WTC11 (cell line): ENCODE results near the gene CPVL.

Experiments used
- ATF3 ChIP-seq: sonication (generic); formaldehyde crosslinking; conservative IDR thresholded peaks from 2 replicates; pipeline ENCODE4 v1.8.1; 2022; ENCODE audit warnings: mild to moderate bottlenecking, missing genetic modification reagents
- CBFB ChIP-seq: sonication (generic); formaldehyde crosslinking; IDR thresholded peaks from 2 replicates; pipeline ENCODE4 v1.8.1; 2022; ENCODE audit warnings: mild to moderate bottlenecking, low read depth, missing genetic modification reagents
- CTCF ChIP-seq: fragments of 200-600 bp; IDR thresholded peaks from 2 replicates; pipeline ENCODE4 v1.8.0; 2022; ENCODE audit warnings: antibody characterized with exemption
- FOXJ3 ChIP-seq: sonication (generic); formaldehyde crosslinking; IDR thresholded peaks from 2 replicates; pipeline ENCODE4 v1.9.0; 2021; ENCODE audit warnings: missing genetic modification reagents, mild to moderate bottlenecking, borderline replicate concordance
- FOXP4 ChIP-seq: sonication (generic); formaldehyde crosslinking; IDR thresholded peaks from 2 replicates; pipeline ENCODE4 v1.8.0; 2022; ENCODE audit warnings: mild to moderate bottlenecking, missing genetic modification reagents
- MAX ChIP-seq: sonication (generic); formaldehyde crosslinking; IDR thresholded peaks from 2 replicates; pipeline ENCODE4 v1.8.0; 2022; ENCODE audit warnings: mild to moderate bottlenecking, missing genetic modification reagents
- NFE2L1 ChIP-seq: sonication (generic); formaldehyde crosslinking; IDR thresholded peaks from 2 replicates; pipeline ENCODE4 v1.8.1; 2023; ENCODE audit warnings: missing genetic modification reagents
- TEAD1 ChIP-seq: sonication (generic); formaldehyde crosslinking; IDR thresholded peaks from 2 replicates; pipeline ENCODE4 v1.8.0; 2022; ENCODE audit warnings: mild to moderate bottlenecking, missing genetic modification reagents
- TP53 ChIP-seq: sonication (generic); formaldehyde crosslinking; IDR thresholded peaks from 2 replicates; pipeline ENCODE4 v1.8.1; 2023; ENCODE audit warnings: mild to moderate bottlenecking, missing genetic modification reagents
- USF2 ChIP-seq: sonication (generic); formaldehyde crosslinking; IDR thresholded peaks from 2 replicates; pipeline ENCODE4 v1.8.1; 2023; ENCODE audit warnings: mild to moderate bottlenecking, missing genetic modification reagents, moderate library complexity
- ZNF232 ChIP-seq: sonication (generic); formaldehyde crosslinking; IDR thresholded peaks from 2 replicates; pipeline ENCODE4 v1.8.0; 2022; ENCODE audit warnings: mild to moderate bottlenecking, missing genetic modification reagents

- TF ChIP-seq CTCF (no peak), TEAD1 (CRISPR knock-in tag) (no peak), NFE2L1 (CRISPR knock-in tag) (no peak), MAX (CRISPR knock-in tag) (no peak), USF2 (no peak), FOXJ3 (no peak), FOXP4 (CRISPR knock-in tag) (no peak), ATF3 (CRISPR knock-in tag) (no peak), TP53 (CRISPR knock-in tag) (no peak), CBFB (no peak), ZNF232 (CRISPR knock-in tag) (no peak)
These were observed 142.6 kb downstream of the CPVL start for GRCh38 chr7:29003703-29004102.
